ENCODE data around the gene SCAMP4. TPM values are rescaled to one million over a fixed set of nuclear protein-coding genes. Genes with fewer than 3 reads are reported as not detected.

Gene SCAMP4
- total RNA-seq, 2 donors from 2014 or later, result 34.8 to 66.2 TPM

- Mint-ChIP-seq H3K27ac (peak overlapping the region in 1 of 2 donors; percentile 10), H3K9me3 (peaks cover 3% of the 10 kb centered on the region), H3K4me3 (no peak overlapping the region), H3K27me3 (no peaks in the 10 kb centered on the region), H3K4me1 (ENCODE audit: low read depth in 2 of 2) (peaks cover 15 to 22% of the 10 kb centered on the region in 2 donors), H3K36me3 (no peaks in the 10 kb centered on the region)
- no peak for ATAC-seq
- no peak for DNase-seq (ENCODE audit: low spot score)
Observed at GRCh38 chr19:1936430-1936829, 31.2 kb downstream of the SCAMP4 start.

- peaks cover 3% of the 10 kb centered on the region for H3K9me3 Mint-ChIP-seq
- peaks cover 15 to 22% of the 10 kb centered on the region in 2 donors for H3K4me1 Mint-ChIP-seq (ENCODE audit: low read depth in 2 of 2)
- ATAC-seq, result no peak
- no peak overlapping the region for H3K4me3 Mint-ChIP-seq
- peak; percentile 57 for DNase-seq (ENCODE audit: low spot score)
- H3K27me3 Mint-ChIP-seq, result no peaks in the 10 kb centered on the region
- H3K27ac Mint-ChIP-seq, result peak overlapping the region in 1 of 2 donors; percentile 10
- H3K36me3 Mint-ChIP-seq, result no peaks in the 10 kb centered on the region
Observed at GRCh38 chr19:1936916-1937610, 31.9 kb downstream of the SCAMP4 start.

- peaks cover 3% of the 10 kb centered on the region for H3K9me3 Mint-ChIP-seq
Observed at GRCh38 chr19:1938071-1938470, 32.9 kb downstream of the SCAMP4 start.

GRCh38 chr19:1941146-1942077, 36.2 kb downstream of the SCAMP4 start, which contains the start of gene CSNK1G2:
Gene CSNK1G2 (plus strand): TSS chr19:1941172. CDS start chr19:1969773, 28,601 bp downstream.
- H3K27me3 Mint-ChIP-seq, result no peaks in the 10 kb centered on the region
- peak in 1 of 2 donors; percentile 3 for ATAC-seq
- H3K9me3 Mint-ChIP-seq, result no peaks in the 10 kb centered on the region

More at GRCh38 chr19:1938071-1938470, 32.9 kb downstream of the SCAMP4 start:
- no peaks in the 10 kb centered on the region for H3K36me3 Mint-ChIP-seq
- peaks cover 21 to 27% of the 10 kb centered on the region in 2 donors for H3K4me1 Mint-ChIP-seq (ENCODE audit: low read depth in 2 of 2)
- no peak for ATAC-seq
- no peak overlapping the region for H3K4me3 Mint-ChIP-seq
- no peak overlapping the region for H3K27ac Mint-ChIP-seq
- no peak for DNase-seq (ENCODE audit: low spot score)
- H3K27me3 Mint-ChIP-seq, result no peaks in the 10 kb centered on the region

GRCh38 chr19:1942078-1942933, 37.1 kb downstream of the SCAMP4 start:
- Mint-ChIP-seq H3K9me3 (no peaks in the 10 kb centered on the region), H3K27ac (peak overlapping the region; percentile 81 to 90), H3K4me1 (ENCODE audit: low read depth in 2 of 2) (peaks cover 20 to 23% of the 10 kb centered on the region in 2 donors), H3K27me3 (no peaks in the 10 kb centered on the region), H3K4me3 (peak overlapping the region; percentile 95), H3K36me3 (no peaks in the 10 kb centered on the region)
- DNase-seq (ENCODE audit: low spot score), result peak; percentile 91
- ATAC-seq, result peak; percentile 59 to 68

More at GRCh38 chr19:1941146-1942077, 36.2 kb downstream of the SCAMP4 start, which contains the start of gene CSNK1G2:
- peak; percentile 67 for DNase-seq (ENCODE audit: low spot score)
- Mint-ChIP-seq H3K4me3 (peak within 1 kb of the TSS; percentile 95), H3K4me1 (ENCODE audit: low read depth in 2 of 2) (peaks cover 20 to 27% of the 10 kb centered on the region in 2 donors), H3K27ac (peak within 1 kb of the TSS; percentile 89 to 95), H3K36me3 (no peaks in the 10 kb centered on the region)

- DNase-seq (ENCODE audit: low spot score) (peak; percentile 58), ATAC-seq (no peak)
- no peaks in the 10 kb centered on the region for H3K9me3 Mint-ChIP-seq
- peak overlapping the region; percentile 95 for H3K4me3 Mint-ChIP-seq
- peak overlapping the region; percentile 81 to 90 for H3K27ac Mint-ChIP-seq
- H3K27me3 Mint-ChIP-seq, result no peaks in the 10 kb centered on the region
- no peaks in the 10 kb centered on the region for H3K36me3 Mint-ChIP-seq
- peaks cover 20 to 23% of the 10 kb centered on the region in 2 donors for H3K4me1 Mint-ChIP-seq (ENCODE audit: low read depth in 2 of 2)
Observed at GRCh38 chr19:1942934-1943555, 37.8 kb downstream of the SCAMP4 start.

- H3K27ac Mint-ChIP-seq, result peak overlapping the region; percentile 81 to 90
- no peaks in the 10 kb centered on the region for H3K9me3 Mint-ChIP-seq
- H3K4me3 Mint-ChIP-seq, result peak overlapping the region; percentile 95
- peak; percentile 60 for DNase-seq (ENCODE audit: low spot score)
- peaks cover 20 to 26% of the 10 kb centered on the region in 2 donors for H3K4me1 Mint-ChIP-seq (ENCODE audit: low read depth in 2 of 2)
- no peak for ATAC-seq
- no peaks in the 10 kb centered on the region for H3K36me3 Mint-ChIP-seq
- no peaks in the 10 kb centered on the region for H3K27me3 Mint-ChIP-seq
Observed at GRCh38 chr19:1943661-1944087, 38.5 kb downstream of the SCAMP4 start.

- Mint-ChIP-seq H3K4me1 (ENCODE audit: low read depth in 2 of 2) (peaks cover 23 to 30% of the 10 kb centered on the region in 2 donors), H3K36me3 (no peaks in the 10 kb centered on the region), H3K9me3 (no peaks in the 10 kb centered on the region), H3K27ac (no peak overlapping the region), H3K4me3 (no peak overlapping the region), H3K27me3 (no peaks in the 10 kb centered on the region)
- no peak for ATAC-seq
- DNase-seq (ENCODE audit: low spot score), result peak; percentile 58
Observed at GRCh38 chr19:1944088-1944915, 39.1 kb downstream of the SCAMP4 start.

GRCh38 chr19:1944916-1945561, 39.8 kb downstream of the SCAMP4 start:
- DNase-seq (ENCODE audit: low spot score) (peak; percentile 60), ATAC-seq (no peak)
- no peaks in the 10 kb centered on the region for H3K36me3 Mint-ChIP-seq
- no peak overlapping the region for H3K4me3 Mint-ChIP-seq
- H3K27me3 Mint-ChIP-seq, result no peaks in the 10 kb centered on the region
- no peaks in the 10 kb centered on the region for H3K9me3 Mint-ChIP-seq
- no peak overlapping the region for H3K27ac Mint-ChIP-seq
- H3K4me1 Mint-ChIP-seq (ENCODE audit: low read depth in 2 of 2), result peaks cover 18 to 25% of the 10 kb centered on the region in 2 donors

GRCh38 chr19:1945899-1946298, 40.7 kb downstream of the SCAMP4 start:
- no peak overlapping the region for H3K4me3 Mint-ChIP-seq
- H3K27ac Mint-ChIP-seq, result peak overlapping the region in 1 of 2 donors; percentile 67
- H3K4me1 Mint-ChIP-seq (ENCODE audit: low read depth in 2 of 2), result peaks cover 15 to 24% of the 10 kb centered on the region in 2 donors
- no peaks in the 10 kb centered on the region for H3K36me3 Mint-ChIP-seq
- ATAC-seq (no peak), DNase-seq (ENCODE audit: low spot score) (peak; percentile 54)
- no peaks in the 10 kb centered on the region for H3K27me3 Mint-ChIP-seq
- H3K9me3 Mint-ChIP-seq, result no peaks in the 10 kb centered on the region

- H3K27ac Mint-ChIP-seq, result no peak overlapping the region
- peak; percentile 59 for DNase-seq (ENCODE audit: low spot score)
- H3K4me3 Mint-ChIP-seq, result no peak overlapping the region
- no peaks in the 10 kb centered on the region for H3K27me3 Mint-ChIP-seq
- no peaks in the 10 kb centered on the region for H3K9me3 Mint-ChIP-seq
- peak in 1 of 2 donors; percentile 21 for ATAC-seq
- no peaks in the 10 kb centered on the region for H3K36me3 Mint-ChIP-seq
- H3K4me1 Mint-ChIP-seq (ENCODE audit: low read depth in 2 of 2), result peaks cover 13 to 22% of the 10 kb centered on the region in 2 donors
Observed at GRCh38 chr19:1947651-1948209, 42.5 kb downstream of the SCAMP4 start.
